HepG2 (cell line): ENCODE results near the gene ABHD2. TPM values are rescaled to one million over a fixed set of nuclear protein-coding genes. Genes with fewer than 3 reads are reported as not detected.

Experiments used
- ELF4 ChIP-seq: sonication (generic); formaldehyde crosslinking; IDR thresholded peaks from 2 replicates; pipeline ENCODE4 v1.5.0; 2020; ENCODE audit warnings: missing genetic modification reagents, mild to moderate bottlenecking, moderate library complexity, borderline replicate concordance
- MZF1 ChIP-seq: sonication (generic); formaldehyde crosslinking; IDR thresholded peaks from 2 replicates; pipeline ENCODE4 v1.8.1; 2023; ENCODE audit warnings: mild to moderate bottlenecking, missing genetic modification reagents, borderline replicate concordance
- NCOA2 ChIP-seq: sonication (generic); formaldehyde crosslinking; IDR thresholded peaks from 2 replicates; pipeline ENCODE4 v1.8.0; 2022; ENCODE audit warnings: inconsistent platforms
- POLR2G ChIP-seq: fragments of 200-400 bp; formaldehyde crosslinking; IDR thresholded peaks from 2 replicates; pipeline ENCODE4 v1.6.1; 2018; ENCODE audit warnings: mild to moderate bottlenecking, low read depth, low read length, moderate library complexity
- ZNF138 ChIP-seq: sonication (generic); formaldehyde crosslinking; IDR thresholded peaks from 2 replicates; pipeline ENCODE4 v1.5.0; 2020; ENCODE audit warnings: mild to moderate bottlenecking, low read depth, missing genetic modification reagents
- polyA plus RNA-seq, 8 experiments: library from polyadenylated mRNA; depleted of rRNA in 3 of 8; stranded (reverse) in 7 of 8; unstranded in 1 of 8; fragments of >200 nt; fragmentation: Illumina TruSeq in 4 of 8; extraction: Trizol in 4 of 8; gene quantifications; 2 replicates each; pipeline versions ENCODE4 v1.2.1 to v1.2.3, GENCODE V29; 2011 to 2016; ENCODE audit warnings: low read depth in 4 of 8, missing spikeins in 1 of 8, mixed read lengths in 1 of 8; ENCODE audit not compliant: insufficient read depth in 1 of 8
- total RNA-seq, 5 experiments: library from RNA; depleted of rRNA; stranded (reverse); fragments of >200 nt; fragmentation: Illumina TruSeq; extraction: Trizol; gene quantifications; 2 replicates each; pipeline ENCODE4 v1.2.3, GENCODE V29; 2016; ENCODE audit warnings: low read depth in 1 of 5
- TF ChIP-seq, protein P1 (sequence below): sonication (generic); formaldehyde crosslinking; IDR thresholded peaks from 2 replicates; pipeline ENCODE4 v1.4.0; 2020; ENCODE audit warnings: missing genetic modification reagents, mild to moderate bottlenecking, borderline replicate concordance
- TF ChIP-seq, protein P2 (sequence below): IDR thresholded peaks from 2 replicates; pipeline ENCODE4 v1.6.1; 2016; ENCODE audit warnings: mild to moderate bottlenecking
- TF ChIP-seq, protein P3 (sequence below): sonication (generic); formaldehyde crosslinking; conservative IDR thresholded peaks from 2 replicates; pipeline ENCODE4 v1.4.0; 2020; ENCODE audit warnings: mild to moderate bottlenecking, missing genetic modification reagents, moderate library complexity
- TF ChIP-seq, protein P4 (sequence below): sonication (generic); formaldehyde crosslinking; IDR thresholded peaks from 2 replicates; pipeline ENCODE4 v1.4.0; 2020; ENCODE audit warnings: low read depth, mild to moderate bottlenecking, missing genetic modification reagents
- TF ChIP-seq, protein P5 (sequence below), 2 experiments: fragments of 450-650 bp in 1 of 2; sonication (generic) in 1 of 2; formaldehyde crosslinking in 1 of 2; IDR thresholded peaks; 2 replicates each; pipeline versions ENCODE4 v1.6.1 to v1.8.0; 2016 to 2022; ENCODE audit warnings: antibody characterized with exemption in 1 of 2, mild to moderate bottlenecking in 1 of 2, missing genetic modification reagents in 1 of 2

Gene ABHD2
- total and polyA plus RNA-seq, 2 of the 13 experiments (the other 11 are each of a cell fraction or from before 2014, with no cell fraction given): 14.8 to 22.4 TPM

DNA sequence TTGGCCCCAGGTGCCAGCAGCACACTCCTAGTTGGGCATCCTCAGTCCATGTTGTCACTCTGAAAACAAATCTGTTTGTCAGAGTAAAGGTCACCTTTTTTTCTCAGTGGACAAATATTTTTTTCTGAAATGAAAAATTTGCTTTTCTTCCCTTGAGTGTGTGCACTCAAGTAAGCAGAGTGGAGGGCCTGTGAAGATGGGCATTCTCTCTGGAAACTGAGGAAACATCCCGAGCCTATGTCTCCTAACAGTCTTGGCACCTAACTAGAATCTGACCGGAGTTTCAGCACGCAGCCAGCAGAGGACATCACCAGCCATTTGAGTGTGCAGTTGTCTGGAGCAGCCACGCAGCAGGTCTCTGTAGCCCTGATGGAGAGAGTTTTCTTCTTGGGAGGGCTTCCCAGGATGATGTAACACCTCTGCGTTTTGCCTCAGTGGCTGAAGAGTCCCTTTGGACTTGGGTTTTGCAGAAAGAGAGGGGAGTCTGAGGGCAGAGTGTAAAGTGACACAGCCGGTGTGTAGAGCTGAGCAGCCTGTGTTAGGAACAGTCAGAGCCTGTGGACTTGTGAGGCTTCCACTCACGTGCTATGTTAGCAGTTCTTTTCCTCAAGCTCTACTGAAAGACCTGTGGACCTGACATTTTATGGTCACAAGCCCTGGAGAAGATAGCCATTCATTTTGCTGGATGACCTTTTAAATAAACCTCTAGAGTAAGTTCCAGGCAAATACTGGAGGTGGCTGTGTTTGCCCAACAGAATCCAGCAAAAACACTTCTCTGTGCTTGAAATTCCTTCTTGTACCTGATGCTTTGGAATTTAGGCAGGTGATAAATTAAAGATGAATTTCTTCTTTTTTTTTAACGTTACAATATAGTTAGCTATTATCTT, 51.6 kb downstream of the ABHD2 start (continued):
- TF ChIP-seq, protein P1, sequence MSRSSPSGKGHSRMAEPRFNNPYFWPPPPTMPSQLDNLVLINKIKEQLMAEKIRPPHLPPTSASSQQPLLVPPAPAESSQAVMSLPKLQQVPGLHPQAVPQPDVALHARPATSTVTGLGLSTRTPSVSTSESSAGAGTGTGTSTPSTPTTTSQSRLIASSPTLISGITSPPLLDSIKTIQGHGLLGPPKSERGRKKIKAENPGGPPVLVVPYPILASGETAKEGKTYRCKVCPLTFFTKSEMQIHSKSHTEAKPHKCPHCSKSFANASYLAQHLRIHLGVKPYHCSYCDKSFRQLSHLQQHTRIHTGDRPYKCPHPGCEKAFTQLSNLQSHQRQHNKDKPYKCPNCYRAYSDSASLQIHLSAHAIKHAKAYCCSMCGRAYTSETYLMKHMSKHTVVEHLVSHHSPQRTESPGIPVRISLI (CRISPR knock-in tag): peak; percentile 89
- TF ChIP-seq, protein P2, sequence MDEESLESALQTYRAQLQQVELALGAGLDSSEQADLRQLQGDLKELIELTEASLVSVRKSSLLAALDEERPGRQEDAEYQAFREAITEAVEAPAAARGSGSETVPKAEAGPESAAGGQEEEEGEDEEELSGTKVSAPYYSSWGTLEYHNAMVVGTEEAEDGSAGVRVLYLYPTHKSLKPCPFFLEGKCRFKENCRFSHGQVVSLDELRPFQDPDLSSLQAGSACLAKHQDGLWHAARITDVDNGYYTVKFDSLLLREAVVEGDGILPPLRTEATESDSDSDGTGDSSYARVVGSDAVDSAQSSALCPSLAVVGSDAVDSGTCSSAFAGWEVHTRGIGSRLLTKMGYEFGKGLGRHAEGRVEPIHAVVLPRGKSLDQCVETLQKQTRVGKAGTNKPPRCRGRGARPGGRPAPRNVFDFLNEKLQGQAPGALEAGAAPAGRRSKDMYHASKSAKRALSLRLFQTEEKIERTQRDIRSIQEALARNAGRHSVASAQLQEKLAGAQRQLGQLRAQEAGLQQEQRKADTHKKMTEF (CRISPR knock-in tag): no peak
- TF ChIP-seq, protein P3, sequence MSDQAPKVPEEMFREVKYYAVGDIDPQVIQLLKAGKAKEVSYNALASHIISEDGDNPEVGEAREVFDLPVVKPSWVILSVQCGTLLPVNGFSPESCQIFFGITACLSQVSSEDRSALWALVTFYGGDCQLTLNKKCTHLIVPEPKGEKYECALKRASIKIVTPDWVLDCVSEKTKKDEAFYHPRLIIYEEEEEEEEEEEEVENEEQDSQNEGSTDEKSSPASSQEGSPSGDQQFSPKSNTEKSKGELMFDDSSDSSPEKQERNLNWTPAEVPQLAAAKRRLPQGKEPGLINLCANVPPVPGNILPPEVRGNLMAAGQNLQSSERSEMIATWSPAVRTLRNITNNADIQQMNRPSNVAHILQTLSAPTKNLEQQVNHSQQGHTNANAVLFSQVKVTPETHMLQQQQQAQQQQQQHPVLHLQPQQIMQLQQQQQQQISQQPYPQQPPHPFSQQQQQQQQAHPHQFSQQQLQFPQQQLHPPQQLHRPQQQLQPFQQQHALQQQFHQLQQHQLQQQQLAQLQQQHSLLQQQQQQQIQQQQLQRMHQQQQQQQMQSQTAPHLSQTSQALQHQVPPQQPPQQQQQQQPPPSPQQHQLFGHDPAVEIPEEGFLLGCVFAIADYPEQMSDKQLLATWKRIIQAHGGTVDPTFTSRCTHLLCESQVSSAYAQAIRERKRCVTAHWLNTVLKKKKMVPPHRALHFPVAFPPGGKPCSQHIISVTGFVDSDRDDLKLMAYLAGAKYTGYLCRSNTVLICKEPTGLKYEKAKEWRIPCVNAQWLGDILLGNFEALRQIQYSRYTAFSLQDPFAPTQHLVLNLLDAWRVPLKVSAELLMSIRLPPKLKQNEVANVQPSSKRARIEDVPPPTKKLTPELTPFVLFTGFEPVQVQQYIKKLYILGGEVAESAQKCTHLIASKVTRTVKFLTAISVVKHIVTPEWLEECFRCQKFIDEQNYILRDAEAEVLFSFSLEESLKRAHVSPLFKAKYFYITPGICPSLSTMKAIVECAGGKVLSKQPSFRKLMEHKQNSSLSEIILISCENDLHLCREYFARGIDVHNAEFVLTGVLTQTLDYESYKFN (CRISPR knock-in tag): peak; percentile 81
- TF ChIP-seq, protein P4, sequence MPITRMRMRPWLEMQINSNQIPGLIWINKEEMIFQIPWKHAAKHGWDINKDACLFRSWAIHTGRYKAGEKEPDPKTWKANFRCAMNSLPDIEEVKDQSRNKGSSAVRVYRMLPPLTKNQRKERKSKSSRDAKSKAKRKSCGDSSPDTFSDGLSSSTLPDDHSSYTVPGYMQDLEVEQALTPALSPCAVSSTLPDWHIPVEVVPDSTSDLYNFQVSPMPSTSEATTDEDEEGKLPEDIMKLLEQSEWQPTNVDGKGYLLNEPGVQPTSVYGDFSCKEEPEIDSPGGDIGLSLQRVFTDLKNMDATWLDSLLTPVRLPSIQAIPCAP (CRISPR knock-in tag): no peak
- TF ChIP-seq POLR2G (peak; percentile 55), MZF1 (no peak), NCOA2 (CRISPR knock-in tag) (peak; percentile 51; the same call in 1 of the 2 replicates), ELF4 (CRISPR knock-in tag) (no peak), ZNF138 (CRISPR knock-in tag) (no peak)
- TF ChIP-seq, protein P5, sequence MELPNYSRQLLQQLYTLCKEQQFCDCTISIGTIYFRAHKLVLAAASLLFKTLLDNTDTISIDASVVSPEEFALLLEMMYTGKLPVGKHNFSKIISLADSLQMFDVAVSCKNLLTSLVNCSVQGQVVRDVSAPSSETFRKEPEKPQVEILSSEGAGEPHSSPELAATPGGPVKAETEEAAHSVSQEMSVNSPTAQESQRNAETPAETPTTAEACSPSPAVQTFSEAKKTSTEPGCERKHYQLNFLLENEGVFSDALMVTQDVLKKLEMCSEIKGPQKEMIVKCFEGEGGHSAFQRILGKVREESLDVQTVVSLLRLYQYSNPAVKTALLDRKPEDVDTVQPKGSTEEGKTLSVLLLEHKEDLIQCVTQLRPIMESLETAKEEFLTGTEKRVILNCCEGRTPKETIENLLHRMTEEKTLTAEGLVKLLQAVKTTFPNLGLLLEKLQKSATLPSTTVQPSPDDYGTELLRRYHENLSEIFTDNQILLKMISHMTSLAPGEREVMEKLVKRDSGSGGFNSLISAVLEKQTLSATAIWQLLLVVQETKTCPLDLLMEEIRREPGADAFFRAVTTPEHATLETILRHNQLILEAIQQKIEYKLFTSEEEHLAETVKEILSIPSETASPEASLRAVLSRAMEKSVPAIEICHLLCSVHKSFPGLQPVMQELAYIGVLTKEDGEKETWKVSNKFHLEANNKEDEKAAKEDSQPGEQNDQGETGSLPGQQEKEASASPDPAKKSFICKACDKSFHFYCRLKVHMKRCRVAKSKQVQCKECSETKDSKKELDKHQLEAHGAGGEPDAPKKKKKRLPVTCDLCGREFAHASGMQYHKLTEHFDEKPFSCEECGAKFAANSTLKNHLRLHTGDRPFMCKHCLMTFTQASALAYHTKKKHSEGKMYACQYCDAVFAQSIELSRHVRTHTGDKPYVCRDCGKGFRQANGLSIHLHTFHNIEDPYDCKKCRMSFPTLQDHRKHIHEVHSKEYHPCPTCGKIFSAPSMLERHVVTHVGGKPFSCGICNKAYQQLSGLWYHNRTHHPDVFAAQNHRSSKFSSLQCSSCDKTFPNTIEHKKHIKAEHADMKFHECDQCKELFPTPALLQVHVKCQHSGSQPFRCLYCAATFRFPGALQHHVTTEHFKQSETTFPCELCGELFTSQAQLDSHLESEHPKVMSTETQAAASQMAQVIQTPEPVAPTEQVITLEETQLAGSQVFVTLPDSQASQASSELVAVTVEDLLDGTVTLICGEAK (IDR thresholded peaks at IDR 0.05): no peak
- TF ChIP-seq, protein P5 (CRISPR knock-in tag; IDR thresholded peaks at IDR 0.05): no peak
